GM23338 (cell line): ENCODE data around the gene FHIT. TPM values are rescaled to one million over a fixed set of nuclear protein-coding genes. Genes with fewer than 3 reads are reported as not detected.

Experiments used
- CREB1 ChIP-seq: fragments of 250-450 bp; sonication (Bioruptor Pico); IDR thresholded peaks from 2 replicates; pipeline ENCODE4 v1.5.0; 2020; ENCODE audit warnings: low read depth, mild to moderate bottlenecking, moderate library complexity
- CTCF ChIP-seq, 2 experiments: fragments of 200-600 bp in 1 of 2; sonication (generic) in 1 of 2; conservative IDR thresholded peaks; 2 replicates each; pipeline versions ENCODE4 v1.5.1 to v1.6.1; 2016 to 2017; ENCODE audit warnings: antibody characterized with exemption in 2 of 2, low read depth in 2 of 2, mild to moderate bottlenecking in 2 of 2, moderate library complexity in 1 of 2
- ETS1 ChIP-seq: IDR thresholded peaks from 2 replicates; pipeline ENCODE4 v1.6.1; 2016; ENCODE audit warnings: antibody characterized with exemption
- EZH2phosphoT487 ChIP-seq: fragments of 200-600 bp; sonication (generic); IDR thresholded peaks from one replicate; pipeline ENCODE4 v1.8.1; 2018; ENCODE audit warnings: antibody characterized with exemption; ENCODE audit not compliant: unreplicated experiment
- REST ChIP-seq: IDR thresholded peaks from one replicate; pipeline ENCODE4 v1.6.1; 2018; ENCODE audit warnings: antibody characterized with exemption; ENCODE audit not compliant: unreplicated experiment
- ZNF114 ChIP-seq: fragments of 250-450 bp; sonication (Bioruptor Pico); IDR thresholded peaks from 2 replicates; pipeline ENCODE4 v1.5.0; 2020; ENCODE audit warnings: mild to moderate bottlenecking, moderate library complexity
- ZNF462 ChIP-seq: fragments of 250-450 bp; sonication (Bioruptor Pico); IDR thresholded peaks from 2 replicates; pipeline ENCODE4 v1.5.0; 2020; ENCODE audit warnings: mild to moderate bottlenecking, moderate library complexity
- polyA plus RNA-seq: library from polyadenylated mRNA; unstranded; fragments of >200 nt; fragmentation: Nextera tagmentation; extraction: Ambion mirVana; gene quantifications from 2 replicates; pipeline ENCODE4 v1.2.1, GENCODE V29; 2016
- total RNA-seq: library from RNA; depleted of rRNA; stranded (reverse); fragments of >200 nt; shearing (Covaris generic); gene quantifications from 2 replicates; pipeline ENCODE4 v1.2.3, GENCODE V29; 2014

FHIT gene
- total and polyA plus RNA-seq, 2 experiments from 2014 or later, result 3.0 to 8.3 TPM

- TF ChIP-seq ZNF462 (CRISPR knock-in tag), result no peak
- TF ChIP-seq CREB1 (CRISPR knock-in tag), result no peak
- no peak for TF ChIP-seq ZNF114
- TF ChIP-seq EZH2phosphoT487, result no peak
- TF ChIP-seq ETS1, result no peak
- TF ChIP-seq REST, result no peak
- TF ChIP-seq CTCF (conservative IDR thresholded peaks at IDR 0.05; ENCODE audit: low read depth in 2 of 2), result no peak
These were observed 673.7 kb downstream of the FHIT start (continued) for GRCh38 chr3:60577601-60578000.
